B cell (primary cell): ENCODE results near the gene MT1X. TPM values are rescaled to one million over a fixed set of nuclear protein-coding genes. Genes with fewer than 3 reads are reported as not detected.
"Not testable (repeated sequence)": the region's sequence is repeated elsewhere in the genome, so short reads cannot be mapped to it uniquely, and the experiment has no call there.

Experiments
- ATAC-seq: fragments of 200-7000 bp; cut with Tn5 transposase; one replicate; pipeline ENCODE4 v1.10.0; 2021; ENCODE audit warnings: low read depth, mild to moderate bottlenecking, moderate number of reproducible peaks, moderate library complexity
- CTCF ChIA-PET: fragments of 350-600 bp; sonication (Branson Sonifier 250); formaldehyde crosslinking; loops from one replicate; lab custom pipeline; 2021; ENCODE audit warnings: antibody characterized with exemption, inconsistent platforms; lab: Charles Lee
- POLR2A ChIA-PET: fragments of 350-600 bp; sonication (Branson Sonifier 250); formaldehyde crosslinking; loops from one replicate; lab custom pipeline; 2021; ENCODE audit warnings: antibody characterized with exemption; lab: Charles Lee
- DNase-seq: peaks from one replicate; pipeline ENCODE4 v3.0.0; 2013
- H2AFZ ChIP-seq: 2 replicates; pipeline ENCODE4 v1.6.1; 2012; ENCODE audit warnings: mild to moderate bottlenecking, low read depth, low read length; ENCODE audit not compliant: insufficient read depth, poor library complexity, severe bottlenecking
- H3K27ac ChIP-seq, 2 donors: 1 replicate in 1 of 2; 2 replicates in 1 of 2; pipeline ENCODE4 v1.5.1; 2012 to 2013; ENCODE audit warnings: low read length in 2 of 2, mild to moderate bottlenecking in 2 of 2, moderate library complexity in 1 of 2
- H3K27me3 ChIP-seq, 4 experiments: fragments of 200-600 bp in 1 of 4; sonication (generic) in 1 of 4; replicated peaks in 1 of 4; 1 replicate in 2 of 4; 2 replicates in 2 of 4; pipeline versions ENCODE4 v1.6.1 to v1.7.0; 2013 to 2016; ENCODE audit warnings: low read length in 3 of 4, mild to moderate bottlenecking in 2 of 4, mixed read lengths in 1 of 4, moderate library complexity in 1 of 4; ENCODE audit not compliant: insufficient read depth in 4 of 4, control insufficient read depth in 3 of 4; ENCODE audit errors: control extremely low read depth in 1 of 4
- H3K36me3 ChIP-seq, 2 experiments: replicated peaks in 1 of 2; 1 replicate in 1 of 2; 2 replicates in 1 of 2; pipeline versions ENCODE4 v1.6.1 to v1.7.1; 2013; ENCODE audit warnings: low read length in 1 of 2; ENCODE audit not compliant: insufficient read depth in 2 of 2, control insufficient read depth in 1 of 2; ENCODE audit errors: control extremely low read depth in 1 of 2, extremely low read depth in 1 of 2
- H3K4me1 ChIP-seq, 2 donors: fragments of 200-600 bp in 1 of 2; sonication (generic) in 1 of 2; 1 replicate in 1 of 2; 2 replicates in 1 of 2; pipeline versions ENCODE4 v1.5.1 to v1.6.1; 2013 to 2017; ENCODE audit warnings: low read length in 2 of 2; ENCODE audit not compliant: control insufficient read depth in 2 of 2, insufficient read depth in 2 of 2
- H3K4me2 ChIP-seq: replicated peaks from 2 replicates; pipeline ENCODE3; 2012; ENCODE audit warnings: mild to moderate bottlenecking, low read depth, low read length; ENCODE audit not compliant: poor library complexity, severe bottlenecking
- H3K4me3 ChIP-seq, 5 experiments: fragments of 200-600 bp in 1 of 5; sonication (generic) in 1 of 5; 1 replicate in 3 of 5; 2 replicates in 2 of 5; pipeline versions ENCODE4 v1.5.1 to v1.7.0; 2011 to 2016; ENCODE audit warnings: low read length in 4 of 5, mild to moderate bottlenecking in 4 of 5, low read depth in 2 of 5, control low read depth in 1 of 5, moderate library complexity in 1 of 5; ENCODE audit not compliant: insufficient read depth in 1 of 5; ENCODE audit errors: control extremely low read depth in 1 of 5, extremely low read depth in 1 of 5
- H3K79me2 ChIP-seq: fragments of 200-600 bp; sonication (generic); one replicate; pipeline ENCODE4 v1.6.0; 2016; ENCODE audit warnings: low read length; ENCODE audit not compliant: control insufficient read depth, insufficient read depth
- H3K9ac ChIP-seq: fragments of 200-600 bp; sonication (generic); 2 replicates; pipeline ENCODE4 v1.6.1; 2017; ENCODE audit warnings: mild to moderate bottlenecking, low read length, moderate library complexity
- H3K9me3 ChIP-seq, 3 donors: one replicate each; pipeline versions ENCODE4 v1.6.1 to v1.7.1; 2013; ENCODE audit warnings: low read length in 2 of 3; ENCODE audit not compliant: control insufficient read depth in 2 of 3, insufficient read depth in 1 of 3; ENCODE audit errors: control extremely low read depth in 1 of 3
- H4K20me1 ChIP-seq: 2 replicates; pipeline ENCODE4 v1.6.0; 2012; ENCODE audit warnings: mild to moderate bottlenecking, low read length; ENCODE audit not compliant: insufficient read depth, control insufficient read depth, poor library complexity, severe bottlenecking
- H3K27ac Mint-ChIP-seq: one replicate; pipeline ENCODE4 v1.8.0; 2021; ENCODE audit warnings: mixed read lengths
- H3K27me3 Mint-ChIP-seq: one replicate; pipeline ENCODE4 v1.8.0; 2021; ENCODE audit warnings: mixed read lengths
- H3K4me1 Mint-ChIP-seq: one replicate; pipeline ENCODE4 v1.8.0; 2021; ENCODE audit warnings: mixed read lengths
- H3K4me3 Mint-ChIP-seq: one replicate; pipeline ENCODE4 v1.8.0; 2021; ENCODE audit warnings: mixed read lengths
- H3K9me3 Mint-ChIP-seq: one replicate; pipeline ENCODE4 v1.8.0; 2022; ENCODE audit warnings: mixed read lengths; ENCODE audit not compliant: insufficient read depth
- CTCF ChIP-seq: fragments of 200-600 bp; IDR thresholded peaks from one replicate; pipeline ENCODE4 v1.8.0; 2022; ENCODE audit warnings: antibody characterized with exemption, mild to moderate bottlenecking
- EZH2 ChIP-seq: IDR thresholded peaks from 2 replicates; pipeline ENCODE4 v1.6.1; 2012; ENCODE audit warnings: borderline replicate concordance, low read depth, mild to moderate bottlenecking, moderate library complexity, low read length; ENCODE audit not compliant: insufficient read depth, poor library complexity, severe bottlenecking
- WGBS: methylation state at CpG from one replicate; pipeline ENCODE4 v1.1.5; 2013; ENCODE audit warnings: missing lambda C conversion rate; ENCODE audit not compliant: insufficient coverage; 5-methylcytosine and 5-hydroxymethylcytosine counted together
- intact Hi-C: fragments of 100-400 bp; cut with micrococcal nuclease; formaldehyde crosslinking; loops from one replicate; pipeline ENCODE4 v1.10.0; 2022
- polyA plus RNA-seq: library from polyadenylated mRNA; depleted of rRNA; stranded (reverse); fragments of >200 nt; gene quantifications from 2 replicates; pipeline ENCODE4 v1.2.3, GENCODE V29; 2012
- total RNA-seq, 2 donors: library from RNA; stranded (reverse); fragments of 120-200 nt in 1 of 2; gene quantifications; 1 replicate in 1 of 2; 2 replicates in 1 of 2; pipeline versions ENCODE4 v1.2.3 to v1.2.4, GENCODE V29; 2013 to 2022

The MT1X gene
- total and polyA plus RNA-seq, 2 donors (not counting 1 experiment from before 2014, with no cell fraction given) = 9.1 to 17.2 TPM

- Mint-ChIP-seq H3K27ac (no peak overlapping the region), H3K9me3 (no peaks in the 10 kb centered on the region), H3K27me3 (peaks cover 3% of the 10 kb centered on the region), H3K4me3 (no peak overlapping the region), H3K4me1 (no peaks in the 10 kb centered on the region)
- H3K27me3 ChIP-seq = peaks cover 0 to 8% (median 0%) of the 10 kb centered on the region in 4 experiments
- DNase-seq (no peak), ATAC-seq (no peak)
- H3K4me1 ChIP-seq = no peaks in the 10 kb centered on the region
- ChIA-PET CTCF (interaction anchor here (1.6 kb wide), 1 partner anchor 13 kb away, joined by 5 read pairs; no protein-coding TSS in a partner anchor), POLR2A (no interaction called here)
- 83% methylated on average over 1 of the region's 4 CpGs for WGBS
- H4K20me1 ChIP-seq = no peaks in the 10 kb centered on the region
- no peaks in the 10 kb centered on the region for H3K9me3 ChIP-seq
- no peak overlapping the region for H3K27ac ChIP-seq
- H3K79me2 ChIP-seq = no peaks in the 10 kb centered on the region
- intact Hi-C loops = no loop called here
- no peaks in the 10 kb centered on the region for H3K36me3 ChIP-seq
- no peak overlapping the region for H2AFZ ChIP-seq
- H3K4me3 ChIP-seq = no peak overlapping the region
- no peak overlapping the region for H3K9ac ChIP-seq
- no peak overlapping the region for H3K4me2 ChIP-seq
- TF ChIP-seq CTCF (no peak), EZH2 (no peak)
Measured at GRCh38 chr16:56715126-56715525, 32.9 kb downstream of the MT1X start.

GRCh38 chr16:56716761-56717160 lies 34.5 kb downstream of the MT1X start:
- CTCF ChIA-PET = no interaction called here
- Histone ChIP-seq H3K4me2 (no peak overlapping the region), H3K79me2 (no peaks in the 10 kb centered on the region), H3K9me3 (no peaks in the 10 kb centered on the region), H3K27ac (no peak overlapping the region), H4K20me1 (no peaks in the 10 kb centered on the region), H3K4me1 (no peaks in the 10 kb centered on the region), H3K4me3 (no peak overlapping the region), H3K36me3 (no peaks in the 10 kb centered on the region), H3K9ac (no peak overlapping the region), H3K27me3 (peaks cover 0 to 8% (median 0%) of the 10 kb centered on the region in 4 experiments), H2AFZ (no peak overlapping the region)
- ATAC-seq (no peak), DNase-seq (no peak)
- intact Hi-C loops = no loop called here
- Mint-ChIP-seq H3K9me3 (no peaks in the 10 kb centered on the region), H3K27me3 (peaks cover 7% of the 10 kb centered on the region), H3K4me3 (no peak overlapping the region), H3K4me1 (no peaks in the 10 kb centered on the region), H3K27ac (no peak overlapping the region)
- TF ChIP-seq CTCF = no peak
- TF ChIP-seq EZH2 = no peak
- WGBS = no CpG with 5 or more reads among the region's 3 CpGs
- POLR2A ChIA-PET = no interaction called here

GRCh38 chr16:56717532-56717931 lies 35.3 kb downstream of the MT1X start:
- POLR2A ChIA-PET, H3K4me3 Mint-ChIP-seq, H3K4me3 ChIP-seq, H3K9me3 ChIP-seq, DNase-seq, H3K36me3 ChIP-seq, H3K4me1 ChIP-seq, H3K9me3 Mint-ChIP-seq, H3K4me2 ChIP-seq, H3K4me1 Mint-ChIP-seq, H3K27ac Mint-ChIP-seq, H3K27me3 ChIP-seq, H3K9ac ChIP-seq, H3K27ac ChIP-seq, ATAC-seq, H4K20me1 ChIP-seq, H2AFZ ChIP-seq, H3K79me2 ChIP-seq, intact Hi-C loops: not testable (repeated sequence)
- WGBS = 57% methylated on average over 1 of the region's 2 CpGs
- CTCF ChIA-PET = interaction anchor here (0.7 kb wide), 1 partner anchor 15 kb away, joined by 3 read pairs; no protein-coding TSS in a partner anchor
- H3K27me3 Mint-ChIP-seq = peaks cover 13% of the 10 kb centered on the region
